Erythroblast (primary cell): ENCODE results near the gene PIP4K2B.

ENCODE experiments used
- GATA1 ChIP-seq: IDR thresholded peaks from 2 replicates; pipeline ENCODE4 v1.6.1; 2011; ENCODE audit warnings: low read depth, mild to moderate bottlenecking, control low read depth, low read length, moderate library complexity
- POLR2A ChIP-seq: IDR thresholded peaks from 2 replicates; pipeline ENCODE4 v1.6.1; 2011; ENCODE audit warnings: mild to moderate bottlenecking, low read length

GRCh38 chr17:38825762-38826247 is 26.4 kb upstream of the PIP4K2B start:
- TF ChIP-seq POLR2A (no peak), GATA1 (no peak)
